Nephron progenitor cell (in vitro differentiated cells): Measurements from ENCODE around the gene KLHDC8B.
"Not testable (repeated sequence)": the region's sequence is repeated elsewhere in the genome, so short reads cannot be mapped to it uniquely, and the experiment has no call there.

Experiments
- DNase-seq: peaks from one replicate; pipeline ENCODE4 v3.0.0; 2021
- H3K27ac Mint-ChIP-seq: 2 replicates; pipeline ENCODE4 v1.8.0; 2021; ENCODE audit warnings: mild to moderate bottlenecking, moderate library complexity, mixed read lengths
- H3K27me3 Mint-ChIP-seq: 2 replicates; pipeline ENCODE4 v1.8.0; 2021; ENCODE audit warnings: mild to moderate bottlenecking, low read depth, mixed read lengths; ENCODE audit not compliant: poor library complexity
- H3K36me3 Mint-ChIP-seq: 2 replicates; pipeline ENCODE4 v1.8.0; 2021; ENCODE audit warnings: low read depth, mixed read lengths
- H3K4me1 Mint-ChIP-seq: 2 replicates; pipeline ENCODE4 v1.8.0; 2021; ENCODE audit warnings: mixed read lengths
- H3K4me3 Mint-ChIP-seq: 2 replicates; pipeline ENCODE4 v1.8.0; 2021; ENCODE audit warnings: mild to moderate bottlenecking, moderate library complexity, mixed read lengths
- H3K9me3 Mint-ChIP-seq: 2 replicates; pipeline ENCODE4 v1.8.0; 2021; ENCODE audit warnings: mild to moderate bottlenecking, moderate library complexity, mixed read lengths
- CTCF ChIP-seq: fragments of 200-600 bp; sonication (generic); IDR thresholded peaks from 2 replicates; pipeline ENCODE4 v1.5.0; 2021; ENCODE audit warnings: antibody characterized with exemption

Gene KLHDC8B

GRCh38 chr3:49199239-49199899 lies 28.0 kb downstream of the KLHDC8B start:
- Mint-ChIP-seq H3K27me3 (peaks cover 3% of the 10 kb centered on the region), H3K36me3 (no peaks in the 10 kb centered on the region), H3K4me3 (no peak overlapping the region), H3K4me1 (no peaks in the 10 kb centered on the region), H3K27ac (no peak overlapping the region), H3K9me3 (peaks cover 29% of the 10 kb centered on the region)
- no peak for DNase-seq
- TF ChIP-seq CTCF, result no peak

- DNase-seq, result no peak
- no peak overlapping the region for H3K27ac Mint-ChIP-seq
- no peaks in the 10 kb centered on the region for H3K4me1 Mint-ChIP-seq
- TF ChIP-seq CTCF, result no peak
- H3K36me3 Mint-ChIP-seq, result no peaks in the 10 kb centered on the region
- peaks cover 29% of the 10 kb centered on the region for H3K9me3 Mint-ChIP-seq
- H3K27me3 Mint-ChIP-seq, result peaks cover 3% of the 10 kb centered on the region
- no peak overlapping the region for H3K4me3 Mint-ChIP-seq
Observed at GRCh38 chr3:49199900-49200281, 28.5 kb downstream of the KLHDC8B start.

- Mint-ChIP-seq H3K27me3 (peaks cover 5% of the 10 kb centered on the region), H3K27ac (no peak overlapping the region), H3K36me3 (no peaks in the 10 kb centered on the region), H3K4me3 (no peak overlapping the region), H3K9me3 (peaks cover 37% of the 10 kb centered on the region), H3K4me1 (no peaks in the 10 kb centered on the region)
- no peak for TF ChIP-seq CTCF
- DNase-seq, result no peak
Observed at GRCh38 chr3:49213541-49213943, 42.1 kb downstream of the KLHDC8B start.

GRCh38 chr3:49213998-49214397 lies 42.6 kb downstream of the KLHDC8B start:
- Mint-ChIP-seq H3K4me1 (no peaks in the 10 kb centered on the region), H3K27ac (no peak overlapping the region), H3K36me3 (no peaks in the 10 kb centered on the region), H3K4me3 (no peak overlapping the region), H3K27me3 (peaks cover 3% of the 10 kb centered on the region), H3K9me3 (peaks cover 37% of the 10 kb centered on the region)
- no peak for TF ChIP-seq CTCF
- no peak for DNase-seq

- H3K4me1 Mint-ChIP-seq, DNase-seq, H3K27ac Mint-ChIP-seq, H3K4me3 Mint-ChIP-seq, H3K36me3 Mint-ChIP-seq: not testable (repeated sequence)
- peaks cover 10% of the 10 kb centered on the region for H3K27me3 Mint-ChIP-seq
- H3K9me3 Mint-ChIP-seq, result peaks cover 50% of the 10 kb centered on the region
Observed at GRCh38 chr3:49216687-49217086, 45.3 kb downstream of the KLHDC8B start.

GRCh38 chr3:49217108-49217507 lies 45.7 kb downstream of the KLHDC8B start:
- H3K4me1 Mint-ChIP-seq, H3K27ac Mint-ChIP-seq, DNase-seq, H3K4me3 Mint-ChIP-seq, H3K36me3 Mint-ChIP-seq: not testable (repeated sequence)
- Mint-ChIP-seq H3K27me3 (peaks cover 14% of the 10 kb centered on the region), H3K9me3 (peaks cover 51% of the 10 kb centered on the region)

GRCh38 chr3:49217688-49218470 lies 46.5 kb downstream of the KLHDC8B start:
- no peak for TF ChIP-seq CTCF
- H3K4me3 Mint-ChIP-seq, result no peak overlapping the region
- DNase-seq, result no peak
- peaks cover 14% of the 10 kb centered on the region for H3K27me3 Mint-ChIP-seq
- H3K36me3 Mint-ChIP-seq, result no peaks in the 10 kb centered on the region
- H3K27ac Mint-ChIP-seq, result peak overlapping the region; percentile 76
- H3K4me1 Mint-ChIP-seq, result no peaks in the 10 kb centered on the region
- peaks cover 43% of the 10 kb centered on the region for H3K9me3 Mint-ChIP-seq

- H3K4me3 Mint-ChIP-seq, H3K4me1 Mint-ChIP-seq, H3K36me3 Mint-ChIP-seq, H3K27ac Mint-ChIP-seq, DNase-seq: not testable (repeated sequence)
- Mint-ChIP-seq H3K9me3 (peaks cover 41% of the 10 kb centered on the region), H3K27me3 (peaks cover 14% of the 10 kb centered on the region)
Observed at GRCh38 chr3:49218471-49218989, 47.1 kb downstream of the KLHDC8B start.
